Prostate gland (tissue), 2 donors: ENCODE data around the gene S100A16.

Source experiments
- CTCF ChIP-seq, 4 experiments: fragments of 200-600 bp in 2 of 4; fragments of 450-650 bp in 2 of 4; sonication (generic) in 2 of 4; IDR thresholded peaks; 1 replicate in 3 of 4; 2 replicates in 1 of 4; pipeline ENCODE4 v1.5.1; 2016 to 2019; ENCODE audit warnings: antibody characterized with exemption in 4 of 4, mild to moderate bottlenecking in 2 of 4, moderate library complexity in 2 of 4
- POLR2A ChIP-seq: fragments of 450-650 bp; IDR thresholded peaks from one replicate; pipeline ENCODE4 v1.6.1; 2016; ENCODE audit warnings: antibody characterized with exemption, mild to moderate bottlenecking
- POLR2AphosphoS5 ChIP-seq: sonication (generic); formaldehyde crosslinking; IDR thresholded peaks from one replicate; pipeline ENCODE4 v1.6.1; 2017; ENCODE audit warnings: antibody characterized with exemption

DNA sequence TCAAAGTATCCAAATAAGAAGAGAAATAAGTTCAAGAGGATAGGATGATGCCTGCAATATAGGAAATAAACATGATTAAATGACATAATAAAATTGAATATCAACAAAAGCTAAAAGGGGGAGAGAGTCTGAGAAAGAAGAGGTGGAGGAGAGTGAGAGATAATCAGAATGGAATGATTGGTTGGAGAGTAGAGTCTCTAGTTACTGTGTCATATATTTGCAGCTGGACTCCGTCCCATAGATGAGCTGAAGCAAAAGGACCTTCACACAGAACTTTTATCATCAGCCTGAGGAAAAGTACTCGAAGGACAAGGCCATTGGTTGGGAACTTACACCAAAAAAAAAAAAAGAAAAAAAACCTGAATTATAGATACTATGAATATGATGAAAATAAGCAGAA lies 24.5 kb downstream of the S100A16 start:
- no peak for TF ChIP-seq CTCF (IDR thresholded peaks at IDR 0.05)
- TF ChIP-seq POLR2AphosphoS5, result no peak
- no peak for TF ChIP-seq POLR2A
